ELR (cell line): Measurements from ENCODE around the gene ZNF362.
A peak's percentile ranks its signal among the peaks of the same experiment; 100 is the strongest.

Source experiments
- DNase-seq: peaks from one replicate; pipeline ENCODE4 v3.0.0-alpha.2; 2015; ENCODE audit warnings: low read depth

ZNF362 gene

DNA sequence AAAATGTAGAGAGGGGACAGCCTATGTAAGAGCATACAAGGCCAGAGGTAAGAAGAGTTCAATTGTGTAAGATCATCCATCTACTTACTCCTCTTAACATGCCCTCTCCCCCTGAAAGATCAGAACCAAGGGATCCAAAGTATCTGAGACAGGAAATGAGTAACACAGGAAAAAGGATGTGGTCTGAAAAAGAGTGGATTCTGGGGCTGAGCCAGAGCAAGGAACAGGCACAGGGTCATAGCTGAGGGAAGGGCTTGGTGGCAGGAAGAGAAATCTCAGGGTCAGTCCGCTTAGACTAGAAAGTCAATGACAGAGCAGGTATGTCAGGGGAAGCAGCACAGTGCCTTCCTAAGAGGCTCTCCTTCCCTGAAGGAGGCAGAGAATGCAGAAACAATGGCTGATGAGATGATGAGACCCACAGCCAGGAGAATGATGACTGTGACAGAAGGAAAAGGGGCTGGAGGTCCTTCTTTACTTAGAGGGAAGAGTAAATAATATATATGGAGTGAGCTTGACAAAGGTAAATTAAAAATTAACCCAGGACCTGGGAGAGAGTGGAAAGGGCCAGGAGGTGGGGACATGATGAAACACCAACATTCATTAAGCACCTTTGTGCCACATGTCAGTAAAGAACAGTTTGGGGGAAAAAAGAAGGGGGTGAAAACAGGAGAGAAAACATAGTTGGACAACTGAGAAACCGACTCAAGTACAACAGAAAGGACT is 90.8 kb downstream of the ZNF362 start:
- DNase-seq = peak; percentile 98

DNA sequence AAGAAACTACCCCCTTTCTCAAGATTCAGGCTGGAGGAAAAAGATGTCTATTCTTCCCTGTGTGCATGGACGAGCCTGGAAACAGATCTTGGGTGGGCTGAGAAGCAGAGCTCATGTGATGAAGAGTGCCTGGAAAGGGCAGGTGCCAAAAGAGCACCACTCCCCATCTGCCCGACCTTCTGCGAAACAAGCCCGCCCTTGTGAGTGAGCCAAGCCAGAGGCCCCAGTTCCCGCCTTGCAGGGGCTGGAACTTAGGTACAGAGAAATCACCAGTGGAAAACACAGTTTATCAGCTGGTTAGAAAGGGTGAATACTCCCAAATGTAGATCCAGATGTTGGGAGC is 91.3 kb downstream of the ZNF362 start:
- DNase-seq = peak; percentile 71

DNA sequence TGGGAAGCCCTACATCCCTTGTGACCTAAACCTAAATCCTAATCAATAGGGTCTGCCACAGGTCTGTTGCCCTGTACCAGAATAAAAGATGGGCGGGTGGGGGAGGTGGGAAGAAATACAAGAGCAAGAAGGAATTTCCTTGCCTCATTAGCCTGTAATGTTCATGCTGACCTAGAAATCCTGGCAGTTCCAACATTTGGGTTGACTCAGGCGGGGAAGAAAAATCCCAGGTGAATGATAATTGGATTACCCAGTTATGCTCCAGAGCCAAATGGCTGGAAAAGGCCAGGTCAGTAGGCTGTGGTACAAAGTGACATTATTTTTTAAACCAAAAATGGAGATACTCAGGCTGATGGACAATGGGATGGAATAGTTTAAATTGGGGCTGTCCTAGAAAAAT is 91.9 kb downstream of the ZNF362 start:
- DNase-seq = peak; percentile 65

DNA sequence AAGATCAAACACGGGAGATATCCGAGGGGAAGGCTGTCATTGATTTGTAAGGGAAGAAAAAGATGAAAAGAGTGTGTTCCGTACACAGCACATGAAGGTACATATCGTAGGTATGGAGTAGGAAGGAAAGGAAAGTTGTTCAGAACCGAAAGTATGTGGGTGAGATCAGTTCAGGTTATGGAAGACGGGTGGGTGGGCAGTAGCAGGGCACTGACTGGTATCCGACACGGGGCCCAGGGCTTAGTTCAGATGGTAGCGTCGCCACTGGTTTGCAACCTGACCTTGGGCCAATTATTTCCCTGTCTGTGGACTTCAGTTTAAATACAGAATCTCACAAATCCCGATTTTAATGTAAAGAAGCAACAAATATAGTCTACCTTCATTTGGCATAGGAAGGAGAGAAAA is 92.4 kb downstream of the ZNF362 start:
- peak; percentile 52 for DNase-seq

GRCh38 chr1:33349081-33349759 is 92.9 kb downstream of the ZNF362 start:
- peak; percentile 55 for DNase-seq

GRCh38 chr1:33349778-33350610 is 93.7 kb downstream of the ZNF362 start:
- DNase-seq = peak; percentile 89
